Esophagus (tissue), 2 donors: Measurements from ENCODE around the gene ZNF408. TPM values are rescaled to one million over a fixed set of nuclear protein-coding genes. Genes with fewer than 3 reads are reported as not detected.
A peak's percentile ranks its signal among the peaks of the same experiment; 100 is the strongest.
"Not testable (repeated sequence)": the region's sequence is repeated elsewhere in the genome, so short reads cannot be mapped to it uniquely, and the experiment has no call there.

Experiments
- H3K27ac ChIP-seq, 2 donors: one replicate each; pipeline ENCODE4 v1.5.1; 2013; ENCODE audit warnings: low read depth in 2 of 2, mild to moderate bottlenecking in 2 of 2, inconsistent platforms in 1 of 2, low read length in 1 of 2, moderate library complexity in 1 of 2
- H3K27me3 ChIP-seq, 2 donors: one replicate each; pipeline ENCODE4 v1.6.1; 2013; ENCODE audit warnings: low read length in 2 of 2, control low read depth in 1 of 2, mild to moderate bottlenecking in 1 of 2; ENCODE audit not compliant: insufficient read depth in 2 of 2, control insufficient read depth in 1 of 2
- H3K36me3 ChIP-seq, 2 donors: one replicate each; pipeline ENCODE4 v1.6.1; 2013; ENCODE audit warnings: low read length in 1 of 2; ENCODE audit not compliant: control insufficient read depth in 2 of 2, insufficient read depth in 2 of 2
- H3K4me1 ChIP-seq, 2 donors: one replicate each; pipeline ENCODE4 v1.6.1; 2013; ENCODE audit warnings: low read length in 1 of 2; ENCODE audit not compliant: control insufficient read depth in 2 of 2, insufficient read depth in 2 of 2
- H3K4me3 ChIP-seq, 2 donors: one replicate each; pipeline ENCODE4 v1.5.1; 2013; ENCODE audit warnings: low read length in 2 of 2, mild to moderate bottlenecking in 2 of 2, low read depth in 1 of 2, moderate library complexity in 1 of 2
- H3K9me3 ChIP-seq, 2 donors: one replicate each; pipeline ENCODE4 v1.6.1; 2013; ENCODE audit warnings: mild to moderate bottlenecking in 2 of 2, low read depth in 1 of 2, low read length in 1 of 2, moderate library complexity in 1 of 2; ENCODE audit not compliant: control insufficient read depth in 2 of 2, insufficient read depth in 1 of 2
- WGBS, 2 donors: extraction: QIAGEN DNeasy Blood & Tissue Kit; methylation state at CpG; one replicate each; pipeline ENCODE4 v1.1.7; 2013; 5-methylcytosine and 5-hydroxymethylcytosine counted together
- polyA plus RNA-seq, 2 donors: library from polyadenylated mRNA; stranded (reverse); fragments of 200-250 nt; gene quantifications; one replicate each; pipeline ENCODE4 v1.2.3, GENCODE V29; 2013
- donor health status: healthy with polysubstance abuse.
- donor health status: Bipolar disorder and iron deficiency.

ZNF408 gene
- polyA plus RNA-seq, 2 donors = 7.8 to 8.1 TPM

DNA sequence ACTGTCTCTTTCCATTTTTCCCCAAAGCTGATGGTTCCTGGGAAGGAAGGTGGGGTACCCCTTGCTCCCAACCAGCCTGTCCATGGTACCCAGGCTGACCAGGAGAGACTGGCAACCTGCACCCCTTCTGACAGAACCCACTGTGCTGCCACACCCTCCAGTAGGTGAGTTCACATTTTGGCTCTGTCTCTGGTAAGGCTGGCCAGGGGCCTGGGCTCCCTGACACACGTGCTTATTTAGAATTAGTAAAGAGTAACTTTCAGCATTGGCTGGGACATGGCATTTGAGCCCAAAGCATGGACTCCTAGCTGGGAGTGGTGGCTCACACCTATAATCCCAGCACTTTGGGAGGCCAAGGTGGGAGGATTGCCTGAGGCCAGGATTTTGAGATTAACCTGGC, 35.5 kb upstream of the ZNF408 start:
- 67 to 69% methylated on average over 1 of the region's 1 CpG for WGBS, 2 donors
- no peak overlapping the region for H3K4me3 ChIP-seq
- H3K9me3 ChIP-seq = no peaks in the 10 kb centered on the region
- H3K27me3 ChIP-seq = no peaks in the 10 kb centered on the region
- H3K27ac ChIP-seq = peak overlapping the region in 1 of 2 donors; percentile 45
- H3K4me1 ChIP-seq = no peaks in the 10 kb centered on the region
- H3K36me3 ChIP-seq = peaks cover 23 to 24% of the 10 kb centered on the region in 2 donors

DNA sequence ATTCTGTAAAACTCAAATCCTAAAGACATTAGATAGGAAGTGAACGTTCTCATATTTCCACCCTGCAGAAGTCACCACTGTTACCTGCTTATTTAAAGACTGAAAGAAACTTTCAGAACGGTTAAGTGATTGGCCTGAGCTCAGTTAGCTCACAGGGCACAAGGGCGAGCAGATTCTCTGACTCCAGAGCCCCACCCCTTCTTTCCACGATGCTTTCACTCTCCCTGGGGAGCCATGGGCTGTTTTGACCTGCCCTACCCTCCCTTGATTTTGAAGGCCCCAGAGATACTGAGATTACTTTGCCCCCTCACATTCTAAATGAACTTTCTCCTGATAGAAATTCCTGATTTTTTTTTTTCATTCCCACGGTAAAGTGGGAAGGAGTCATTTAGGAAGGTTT, 34.3 kb upstream of the ZNF408 start:
- Histone ChIP-seq H3K27me3 (no peaks in the 10 kb centered on the region), H3K36me3 (peaks cover 24 to 26% of the 10 kb centered on the region in 2 donors), H3K4me1 (no peaks in the 10 kb centered on the region), H3K27ac (no peak overlapping the region), H3K9me3 (no peaks in the 10 kb centered on the region), H3K4me3 (no peak overlapping the region)
- 65 to 70% methylated on average over 5 of the region's 5 CpGs for WGBS, 2 donors

DNA sequence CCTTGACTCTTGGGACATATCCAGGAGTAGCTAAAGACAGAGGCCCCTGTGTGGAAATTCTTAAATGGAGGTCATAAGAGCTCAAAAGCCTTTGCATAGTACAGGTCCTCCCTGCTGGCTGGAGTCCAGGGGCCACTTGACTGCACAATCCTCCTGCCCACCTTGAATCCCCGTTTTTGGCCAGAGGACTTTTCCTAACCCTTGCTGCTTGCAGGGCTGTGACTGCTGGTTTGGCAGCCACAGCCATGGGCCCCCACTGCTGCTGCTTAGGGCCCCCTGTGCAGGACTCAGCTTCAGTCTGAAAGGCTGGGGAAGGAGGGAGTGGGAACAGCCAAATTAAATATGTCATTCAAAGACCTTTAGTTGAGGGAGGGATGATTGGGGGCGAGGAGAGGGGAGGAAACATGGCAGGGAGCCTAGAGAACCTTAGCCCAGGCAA, 33.8 kb upstream of the ZNF408 start:
- Histone ChIP-seq H3K9me3 (no peaks in the 10 kb centered on the region), H3K4me1 (no peaks in the 10 kb centered on the region), H3K27ac (peak overlapping the region in 1 of 2 donors; percentile 44), H3K36me3 (peaks cover 26 to 32% of the 10 kb centered on the region in 2 donors), H3K27me3 (no peaks in the 10 kb centered on the region), H3K4me3 (no peak overlapping the region)
- 76 to 77% methylated on average over 2 of the region's 2 CpGs for WGBS, 2 donors

DNA sequence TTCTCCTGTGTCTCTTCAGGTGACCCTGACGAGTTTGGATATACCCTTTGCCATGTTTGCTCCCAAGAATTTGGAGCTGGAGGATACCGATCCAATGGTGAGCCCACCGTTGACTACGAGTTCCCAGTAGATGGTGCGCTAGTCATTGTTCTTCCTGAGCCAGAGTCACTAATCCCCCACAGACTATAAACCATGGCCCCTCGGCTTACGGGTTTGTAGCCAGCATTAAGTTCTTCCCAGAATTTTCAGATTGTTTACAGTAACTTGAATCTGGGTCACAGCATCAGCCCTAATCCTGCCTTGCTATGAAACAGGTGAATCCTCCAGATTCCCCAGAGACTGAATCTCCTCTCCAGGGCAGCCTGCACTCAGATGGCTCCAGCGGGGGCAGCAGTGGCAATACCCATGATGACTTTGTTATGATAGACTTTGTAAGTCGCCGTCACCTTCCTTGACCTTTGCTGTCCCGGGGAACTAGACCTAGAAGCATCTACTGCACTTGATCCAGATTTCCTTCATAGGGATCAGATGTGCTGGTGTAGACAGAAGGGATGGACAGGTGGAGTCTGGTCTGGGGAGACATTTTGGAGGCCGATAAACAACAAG, 32.2 kb upstream of the ZNF408 start:
- H3K4me3 ChIP-seq = no peak overlapping the region
- H3K4me1 ChIP-seq = peaks cover 0 to 10% of the 10 kb centered on the region in 2 donors
- 91 to 93% methylated on average over 12 of the region's 12 CpGs for WGBS, 2 donors
- no peaks in the 10 kb centered on the region for H3K27me3 ChIP-seq
- no peaks in the 10 kb centered on the region for H3K9me3 ChIP-seq
- H3K27ac ChIP-seq = no peak overlapping the region
- H3K36me3 ChIP-seq = peaks cover 29 to 40% of the 10 kb centered on the region in 2 donors

DNA sequence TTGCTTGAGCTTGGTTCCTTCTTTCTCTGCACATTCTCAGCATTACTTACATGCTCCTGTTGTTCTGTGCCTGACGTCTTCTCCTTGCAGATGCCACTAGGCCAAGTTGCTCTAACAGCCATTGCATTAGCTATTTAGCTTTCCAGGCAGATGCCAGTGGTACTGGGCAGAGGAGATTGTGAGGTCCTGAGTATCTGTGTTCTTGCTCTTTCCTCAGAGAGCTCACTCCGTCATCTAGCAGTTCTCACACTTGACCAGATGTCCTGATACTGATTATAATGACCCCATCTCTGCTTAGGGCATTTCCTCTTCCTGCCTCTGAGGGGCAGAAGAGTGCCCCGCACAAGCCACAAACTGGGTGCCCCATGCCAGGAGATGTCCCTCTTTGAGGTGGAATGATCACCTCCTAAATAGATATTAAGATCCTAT, 31.1 kb upstream of the ZNF408 start:
- peaks cover 30 to 35% of the 10 kb centered on the region in 2 donors for H3K36me3 ChIP-seq
- H3K27ac ChIP-seq = no peak overlapping the region
- 77% methylated on average over 3 of the region's 3 CpGs for WGBS, 2 donors
- no peaks in the 10 kb centered on the region for H3K9me3 ChIP-seq
- peaks cover 0 to 14% of the 10 kb centered on the region in 2 donors for H3K4me1 ChIP-seq
- H3K27me3 ChIP-seq = no peaks in the 10 kb centered on the region
- no peak overlapping the region for H3K4me3 ChIP-seq

DNA sequence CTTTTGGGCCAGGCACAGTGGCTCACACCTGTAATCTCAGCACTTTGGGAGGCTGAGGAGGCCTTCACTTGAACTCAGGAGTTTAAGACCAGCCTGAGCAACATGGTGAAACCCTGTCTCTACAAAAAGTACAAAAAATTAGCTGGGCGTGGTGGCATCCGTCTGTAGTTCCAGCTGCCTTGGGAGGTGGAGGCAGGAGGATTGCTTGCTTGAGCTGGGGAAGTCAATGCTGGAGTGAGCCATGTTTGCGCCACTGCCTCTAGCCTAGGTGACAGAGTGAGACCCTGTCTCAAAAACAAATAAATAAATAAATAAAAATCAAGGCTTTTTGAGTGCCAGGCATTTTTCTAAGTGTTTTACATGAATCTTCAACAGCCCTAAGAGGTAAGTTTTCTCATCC, 30.3 kb upstream of the ZNF408 start:
- Histone ChIP-seq H3K36me3 (peaks cover 25 to 34% of the 10 kb centered on the region in 2 donors), H3K4me1 (peaks cover 0 to 21% of the 10 kb centered on the region in 2 donors)
- not testable (repeated sequence) for H3K27me3 ChIP-seq, H3K9me3 ChIP-seq, H3K4me3 ChIP-seq, H3K27ac ChIP-seq
- WGBS, 2 donors = 85 to 90% methylated on average over 3 of the region's 3 CpGs

DNA sequence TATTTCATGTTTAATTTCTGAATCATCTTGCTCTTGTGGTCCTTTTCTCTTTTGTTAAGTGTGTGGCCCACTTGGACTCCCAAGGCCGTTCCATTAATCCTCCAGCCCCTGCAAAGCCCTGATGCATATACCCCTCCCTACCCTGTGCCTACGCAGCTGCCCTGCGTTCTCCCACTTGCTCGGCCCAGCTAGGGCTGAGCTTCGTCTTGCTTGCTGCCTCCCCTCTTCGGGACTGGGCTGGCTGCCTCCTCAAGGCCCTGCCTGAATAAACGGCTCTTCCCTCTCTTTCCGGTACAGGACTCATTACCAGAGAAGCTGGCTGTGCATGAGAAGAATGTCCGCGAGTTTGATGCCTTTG, 28.9 kb upstream of the ZNF408 start:
- peaks cover 3 to 31% of the 10 kb centered on the region in 2 donors for H3K4me1 ChIP-seq
- H3K4me3 ChIP-seq = no peak overlapping the region
- no peaks in the 10 kb centered on the region for H3K27me3 ChIP-seq
- WGBS, 2 donors = 89 to 90% methylated on average over 10 of the region's 10 CpGs
- no peaks in the 10 kb centered on the region for H3K9me3 ChIP-seq
- H3K36me3 ChIP-seq = peaks cover 30 to 37% of the 10 kb centered on the region in 2 donors
- H3K27ac ChIP-seq = no peak overlapping the region

DNA sequence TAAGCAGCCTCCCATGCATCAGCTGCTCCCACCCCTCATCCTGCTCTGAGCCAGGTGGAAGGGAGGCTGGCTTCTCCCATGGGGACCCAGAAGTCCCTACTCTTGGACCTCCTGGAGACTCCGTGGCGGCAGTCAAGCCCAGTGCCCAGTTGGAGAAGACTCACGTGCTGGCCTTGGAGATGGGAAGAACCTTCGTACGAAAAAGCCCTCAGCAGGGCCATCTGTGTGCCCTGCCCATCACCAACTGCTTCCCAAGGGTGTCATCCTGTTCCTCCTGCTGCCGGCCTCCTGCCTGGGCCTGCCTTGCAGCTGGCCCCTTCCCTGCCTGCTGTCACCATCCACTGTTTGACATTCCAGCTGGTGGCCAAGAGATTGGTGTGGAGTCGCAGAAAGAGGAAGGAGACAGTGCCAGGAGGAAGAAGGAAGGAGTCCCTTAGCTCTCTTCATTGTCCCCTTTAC, 28.4 kb upstream of the ZNF408 start:
- Histone ChIP-seq H3K36me3 (peaks cover 34 to 37% of the 10 kb centered on the region in 2 donors), H3K4me1 (peaks cover 3 to 31% of the 10 kb centered on the region in 2 donors)
- 88 to 89% methylated on average over 6 of the region's 7 CpGs for WGBS, 2 donors

DNA sequence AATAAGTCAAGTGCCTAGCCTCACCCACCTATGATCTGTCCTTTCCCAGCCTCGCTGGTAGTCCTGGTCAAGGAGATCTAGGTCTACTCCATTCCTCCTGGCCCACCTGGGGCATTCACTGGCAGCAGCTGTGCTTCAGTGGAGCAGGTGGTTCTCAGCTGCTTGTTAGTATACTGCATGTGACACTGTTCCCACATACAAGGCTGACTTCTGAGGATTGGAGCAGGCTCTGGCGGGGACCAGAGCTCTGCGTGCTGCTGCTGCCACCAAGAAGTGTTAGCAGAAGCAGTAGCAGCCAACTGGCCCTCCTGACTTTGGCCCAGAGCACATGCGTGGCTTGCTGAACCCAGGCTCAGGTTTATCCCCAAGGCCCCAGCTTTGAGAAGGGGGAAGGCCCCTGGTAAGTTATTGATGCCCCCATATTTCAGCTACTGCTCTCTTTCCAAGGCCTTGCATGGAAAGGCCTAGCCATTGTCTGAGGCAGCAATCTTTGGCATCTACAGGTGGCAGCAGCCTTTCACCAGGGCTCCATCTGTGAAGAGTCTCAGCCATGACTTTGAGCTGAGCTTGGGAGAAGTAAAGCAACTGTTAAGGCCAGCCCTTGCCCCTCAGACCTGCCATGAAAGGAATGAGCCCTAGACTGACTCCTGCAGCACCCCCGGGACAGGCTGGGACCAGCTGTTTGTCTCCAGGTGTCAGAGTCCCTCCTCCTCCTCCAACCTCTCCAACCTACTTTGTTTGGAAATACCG, 26.9 kb upstream of the ZNF408 start:
- Histone ChIP-seq H3K4me3 (no peak overlapping the region), H3K27ac (peak overlapping the region; percentile 62 to 88), H3K4me1 (peaks cover 3 to 31% of the 10 kb centered on the region in 2 donors), H3K36me3 (peaks cover 27 to 36% of the 10 kb centered on the region in 2 donors), H3K9me3 (no peaks in the 10 kb centered on the region), H3K27me3 (no peaks in the 10 kb centered on the region)
- WGBS, 2 donors = 67 to 75% methylated on average over 6 of the region's 6 CpGs

More for the DNA sequence above, 28.4 kb upstream of the ZNF408 start:
- H3K27me3 ChIP-seq = no peaks in the 10 kb centered on the region
- no peaks in the 10 kb centered on the region for H3K9me3 ChIP-seq
- H3K27ac ChIP-seq = no peak overlapping the region
- no peak overlapping the region for H3K4me3 ChIP-seq
